ENCODE results near the gene CFAP70.

CFAP70 gene

DNA sequence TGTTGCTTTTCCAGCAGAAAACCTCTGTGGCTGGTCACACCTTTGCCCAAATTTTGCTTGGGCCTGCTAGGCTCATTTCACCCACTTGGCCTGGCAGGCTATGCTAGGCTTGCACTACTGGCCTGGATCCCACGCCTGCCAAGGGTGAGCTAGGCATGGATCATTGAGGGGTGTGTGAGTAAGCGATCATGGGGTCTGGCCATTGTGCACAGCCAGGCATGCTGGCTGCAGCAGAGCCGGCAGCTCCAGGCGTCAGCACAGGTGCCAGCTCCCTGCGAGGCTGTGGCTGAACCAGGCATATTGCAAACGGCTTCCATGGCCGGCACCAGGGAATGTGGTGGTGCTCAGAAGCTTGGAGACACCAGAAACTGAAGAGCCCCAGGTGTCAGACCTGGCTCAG, 19.2 kb downstream of the CFAP70 start:
- TF ChIP-seq RAD21 (IDR thresholded peaks at IDR 0.05; ENCODE audit: low read depth) (no peak), CEBPB (IDR thresholded peaks at IDR 0.05) (no peak), ZBTB7A (IDR thresholded peaks at IDR 0.05; ENCODE audit: low read depth) (no peak), EGR1 (IDR thresholded peaks at IDR 0.05) (no peak), NFIC (IDR thresholded peaks at IDR 0.05) (no peak), EP300 (IDR thresholded peaks at IDR 0.05; ENCODE audit: borderline replicate concordance) (no peak), FOXM1 (IDR thresholded peaks at IDR 0.05; ENCODE audit: borderline replicate concordance, low read depth) (no peak), TEAD4 (IDR thresholded peaks at IDR 0.05) (no peak), TAF1 (IDR thresholded peaks at IDR 0.05; ENCODE audit: low read depth) (no peak)
- TF ChIP-seq, protein P1, sequence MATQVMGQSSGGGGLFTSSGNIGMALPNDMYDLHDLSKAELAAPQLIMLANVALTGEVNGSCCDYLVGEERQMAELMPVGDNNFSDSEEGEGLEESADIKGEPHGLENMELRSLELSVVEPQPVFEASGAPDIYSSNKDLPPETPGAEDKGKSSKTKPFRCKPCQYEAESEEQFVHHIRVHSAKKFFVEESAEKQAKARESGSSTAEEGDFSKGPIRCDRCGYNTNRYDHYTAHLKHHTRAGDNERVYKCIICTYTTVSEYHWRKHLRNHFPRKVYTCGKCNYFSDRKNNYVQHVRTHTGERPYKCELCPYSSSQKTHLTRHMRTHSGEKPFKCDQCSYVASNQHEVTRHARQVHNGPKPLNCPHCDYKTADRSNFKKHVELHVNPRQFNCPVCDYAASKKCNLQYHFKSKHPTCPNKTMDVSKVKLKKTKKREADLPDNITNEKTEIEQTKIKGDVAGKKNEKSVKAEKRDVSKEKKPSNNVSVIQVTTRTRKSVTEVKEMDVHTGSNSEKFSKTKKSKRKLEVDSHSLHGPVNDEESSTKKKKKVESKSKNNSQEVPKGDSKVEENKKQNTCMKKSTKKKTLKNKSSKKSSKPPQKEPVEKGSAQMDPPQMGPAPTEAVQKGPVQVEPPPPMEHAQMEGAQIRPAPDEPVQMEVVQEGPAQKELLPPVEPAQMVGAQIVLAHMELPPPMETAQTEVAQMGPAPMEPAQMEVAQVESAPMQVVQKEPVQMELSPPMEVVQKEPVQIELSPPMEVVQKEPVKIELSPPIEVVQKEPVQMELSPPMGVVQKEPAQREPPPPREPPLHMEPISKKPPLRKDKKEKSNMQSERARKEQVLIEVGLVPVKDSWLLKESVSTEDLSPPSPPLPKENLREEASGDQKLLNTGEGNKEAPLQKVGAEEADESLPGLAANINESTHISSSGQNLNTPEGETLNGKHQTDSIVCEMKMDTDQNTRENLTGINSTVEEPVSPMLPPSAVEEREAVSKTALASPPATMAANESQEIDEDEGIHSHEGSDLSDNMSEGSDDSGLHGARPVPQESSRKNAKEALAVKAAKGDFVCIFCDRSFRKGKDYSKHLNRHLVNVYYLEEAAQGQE (IDR thresholded peaks at IDR 0.05; ENCODE audit: low read depth): no peak

GRCh38 chr10:73338801-73339368, 19.8 kb downstream of the CFAP70 start:
- TF ChIP-seq TCF12 (IDR thresholded peaks at IDR 0.05; ENCODE audit: low read depth) (no peak), NFIC (IDR thresholded peaks at IDR 0.05) (no peak), ZBTB7A (IDR thresholded peaks at IDR 0.05; ENCODE audit: low read depth) (no peak), EGR1 (IDR thresholded peaks at IDR 0.05) (no peak), EP300 (IDR thresholded peaks at IDR 0.05; ENCODE audit: borderline replicate concordance) (no peak), RAD21 (IDR thresholded peaks at IDR 0.05; ENCODE audit: low read depth) (no peak), MAX (IDR thresholded peaks at IDR 0.05) (no peak), FOXM1 (IDR thresholded peaks at IDR 0.05; ENCODE audit: borderline replicate concordance, low read depth) (no peak), TEAD4 (IDR thresholded peaks at IDR 0.05) (no peak), TAF1 (IDR thresholded peaks at IDR 0.05; ENCODE audit: low read depth) (no peak)
- TF ChIP-seq, protein P1 (IDR thresholded peaks at IDR 0.05; ENCODE audit: low read depth): no peak
- TF ChIP-seq, protein P2, sequence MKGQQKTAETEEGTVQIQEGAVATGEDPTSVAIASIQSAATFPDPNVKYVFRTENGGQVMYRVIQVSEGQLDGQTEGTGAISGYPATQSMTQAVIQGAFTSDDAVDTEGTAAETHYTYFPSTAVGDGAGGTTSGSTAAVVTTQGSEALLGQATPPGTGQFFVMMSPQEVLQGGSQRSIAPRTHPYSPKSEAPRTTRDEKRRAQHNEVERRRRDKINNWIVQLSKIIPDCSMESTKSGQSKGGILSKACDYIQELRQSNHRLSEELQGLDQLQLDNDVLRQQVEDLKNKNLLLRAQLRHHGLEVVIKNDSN (IDR thresholded peaks at IDR 0.05): no peak

GRCh38 chr10:73333202-73333601, 25.5 kb downstream of the CFAP70 start:
- TF ChIP-seq MAX (IDR thresholded peaks at IDR 0.05) (no peak), CREB1 (IDR thresholded peaks at IDR 0.05; ENCODE audit: low read depth) (no peak), EP300 (IDR thresholded peaks at IDR 0.05; ENCODE audit: borderline replicate concordance) (no peak), FOXM1 (IDR thresholded peaks at IDR 0.05; ENCODE audit: borderline replicate concordance, low read depth) (no peak), CEBPB (IDR thresholded peaks at IDR 0.05) (no peak), RAD21 (IDR thresholded peaks at IDR 0.05; ENCODE audit: low read depth) (no peak), EGR1 (IDR thresholded peaks at IDR 0.05) (no peak)
- TF ChIP-seq, protein P2 (IDR thresholded peaks at IDR 0.05): no peak

DNA sequence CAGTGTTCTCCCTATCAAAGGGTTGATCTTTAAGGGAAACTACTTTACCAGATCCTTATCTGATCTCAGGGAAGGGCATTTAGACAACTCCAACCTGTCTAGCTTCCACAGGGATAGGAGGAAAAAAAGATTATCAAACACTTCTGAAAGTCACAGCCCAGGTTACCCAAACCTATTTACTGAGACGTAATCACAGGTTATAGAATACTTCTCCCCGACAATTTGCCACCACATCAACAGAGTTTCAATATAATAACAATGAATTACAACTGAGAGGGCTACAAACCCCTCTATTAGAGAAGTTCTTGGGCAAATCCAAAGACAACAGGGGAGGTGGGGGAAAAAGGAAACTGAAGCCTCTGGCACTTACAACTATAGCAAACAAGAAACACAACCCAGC, 26.3 kb downstream of the CFAP70 start:
- TF ChIP-seq EP300 (IDR thresholded peaks at IDR 0.05; ENCODE audit: borderline replicate concordance) (no peak), CEBPB (IDR thresholded peaks at IDR 0.05) (no peak), ZBTB7A (IDR thresholded peaks at IDR 0.05; ENCODE audit: low read depth) (no peak), CREB1 (IDR thresholded peaks at IDR 0.05; ENCODE audit: low read depth) (no peak)
- TF ChIP-seq, protein P2 (IDR thresholded peaks at IDR 0.05): no peak
- TF ChIP-seq, protein P1 (IDR thresholded peaks at IDR 0.05; ENCODE audit: low read depth): no peak
